A673 (cell line): ENCODE data around the gene OGA. TPM values are rescaled to one million over a fixed set of nuclear protein-coding genes. Genes with fewer than 3 reads are reported as not detected.
A peak's percentile ranks its signal among the peaks of the same experiment; 100 is the strongest.

Source experiments
- BruUV-seq: library from RNA; stranded (reverse); fragments of 400-500 nt; replicated peaks from 2 replicates; lab custom pipeline; 2021; lab: Mats Ljungman, UMichigan
- CTCF ChIA-PET: fragments of 300-600 bp; sonication (Branson Sonifier 250); formaldehyde crosslinking; loops from one replicate; lab custom pipeline; 2022; ENCODE audit warnings: antibody characterized with exemption; lab: Charles Lee
- POLR2A ChIA-PET: fragments of 300-600 bp; sonication (Branson Sonifier 250); formaldehyde crosslinking; loops from one replicate; lab custom pipeline; 2022; ENCODE audit warnings: antibody characterized with exemption; ENCODE audit not compliant: low non-redundant PET; lab: Charles Lee
- DNase-seq: peaks from one replicate; pipeline ENCODE4 v3.0.0-alpha.2; 2015; ENCODE audit warnings: low spot score
- H3K27ac ChIP-seq: fragments of 200-600 bp; sonication (generic); 2 replicates; pipeline ENCODE4 v1.5.1; 2016; ENCODE audit warnings: mixed run types, low read depth, mild to moderate bottlenecking, mixed read lengths, antibody characterized with exemption, low read length; ENCODE audit not compliant: poor library complexity, severe bottlenecking
- H3K27me3 ChIP-seq: fragments of 200-600 bp; sonication (generic); replicated peaks from 2 replicates; pipeline ENCODE4 v1.6.1; 2017; ENCODE audit warnings: mixed run types, low read depth, mild to moderate bottlenecking, mixed read lengths, antibody characterized with exemption, low read length; ENCODE audit not compliant: insufficient read depth, poor library complexity
- H3K36me3 ChIP-seq: fragments of 200-600 bp; sonication (generic); 2 replicates; pipeline ENCODE4 v1.6.1; 2016; ENCODE audit warnings: mixed run types, mild to moderate bottlenecking, mixed read lengths, antibody characterized with exemption, low read length; ENCODE audit not compliant: insufficient read depth, poor library complexity, severe bottlenecking
- H3K4me1 ChIP-seq: fragments of 200-600 bp; sonication (generic); 2 replicates; pipeline ENCODE4 v1.6.1; 2017; ENCODE audit warnings: mixed run types, mild to moderate bottlenecking, mixed read lengths, antibody characterized with exemption, low read length; ENCODE audit not compliant: insufficient read depth, poor library complexity, severe bottlenecking
- H3K4me3 ChIP-seq: fragments of 200-600 bp; sonication (generic); 2 replicates; pipeline ENCODE4 v1.5.1; 2016; ENCODE audit warnings: low read depth, mixed run types, mild to moderate bottlenecking, mixed read lengths, low read length; ENCODE audit not compliant: poor library complexity, severe bottlenecking
- H3K9me3 ChIP-seq: fragments of 200-600 bp; sonication (generic); 2 replicates; pipeline ENCODE4 v1.6.1; 2016; ENCODE audit warnings: mixed run types, low read depth, mild to moderate bottlenecking, mixed read lengths, antibody characterized with exemption, low read length; ENCODE audit not compliant: poor library complexity, severe bottlenecking
- CTCF ChIP-seq: fragments of 300-800, 200-600 bp; sonication (generic); conservative IDR thresholded peaks from 2 replicates; pipeline ENCODE4 v1.5.1; 2017; ENCODE audit warnings: low read depth, mild to moderate bottlenecking, antibody characterized with exemption, low read length, moderate library complexity, mixed read lengths
- EZH2 ChIP-seq: fragments of 200-600 bp; sonication (generic); IDR thresholded peaks from 2 replicates; pipeline ENCODE4 v1.6.1; 2017; ENCODE audit warnings: borderline replicate concordance, low read depth, mild to moderate bottlenecking, mixed read lengths, antibody characterized with exemption, low read length; ENCODE audit not compliant: poor library complexity, severe bottlenecking
- intact Hi-C: fragments of 100-400 bp; cut with micrococcal nuclease; formaldehyde crosslinking; loops from one replicate; pipeline ENCODE4 v1.10.0; 2022; ENCODE audit not compliant: unreplicated experiment
- total RNA-seq: library from RNA; stranded (reverse); gene quantifications from 2 replicates; pipeline ENCODE4 v1.2.3, GENCODE V29; 2021

The OGA gene
- total RNA-seq, 1 experiment from 2014 or later: 109 TPM

DNA sequence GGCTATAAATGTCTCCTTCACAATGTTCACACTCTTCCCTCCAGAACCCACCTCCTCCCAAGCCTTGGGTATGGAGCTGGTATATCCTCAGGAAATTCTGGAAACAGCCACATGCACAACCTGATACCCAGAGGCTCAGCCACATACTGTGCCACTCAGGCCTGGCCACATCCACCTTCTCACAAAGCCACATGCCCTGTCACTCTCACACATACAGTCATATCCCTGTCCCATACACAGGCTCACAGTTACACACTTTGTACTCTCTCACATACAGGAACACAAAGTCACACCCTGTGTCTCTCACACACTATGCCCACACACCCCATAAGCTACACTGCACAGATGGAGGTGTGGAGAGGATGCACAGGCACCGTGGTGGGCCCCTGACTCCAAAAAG is 15.2 kb upstream of the OGA start:
- no peaks in the 10 kb centered on the region for H3K9me3 ChIP-seq
- TF ChIP-seq EZH2: no peak
- no peak for TF ChIP-seq CTCF
- ChIA-PET POLR2A (no interaction called here), CTCF (no interaction called here)
- peaks cover 10% of the 10 kb centered on the region for H3K4me1 ChIP-seq
- intact Hi-C loops: no loop called here
- no peak overlapping the region for H3K27ac ChIP-seq
- H3K4me3 ChIP-seq: no peak overlapping the region
- no peaks in the 10 kb centered on the region for H3K27me3 ChIP-seq
- BruUV-seq: no TSS peak
- DNase-seq: no peak
- no peaks in the 10 kb centered on the region for H3K36me3 ChIP-seq

DNA sequence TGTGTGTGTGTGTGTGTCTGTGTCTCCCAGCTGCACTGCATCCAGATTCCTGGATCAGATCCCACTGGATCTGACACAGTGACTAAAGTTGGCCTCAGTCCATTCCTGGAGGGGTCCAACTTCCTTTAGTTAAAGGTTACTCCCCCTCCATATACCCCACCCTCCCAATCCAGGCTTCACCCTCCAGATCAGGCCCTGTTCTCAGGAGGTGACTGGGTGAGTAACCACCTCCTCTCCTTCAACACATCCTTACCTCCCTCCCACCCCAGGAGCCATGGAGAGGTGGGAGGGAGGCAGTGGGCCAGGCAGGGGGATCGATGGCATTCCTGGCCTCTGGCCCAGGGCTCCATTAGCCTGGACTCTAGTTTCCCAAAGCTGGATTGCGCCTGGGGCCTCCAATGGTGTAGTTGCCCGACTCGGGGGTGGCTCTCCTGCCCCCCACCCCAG is 14.1 kb upstream of the OGA start:
- no peaks in the 10 kb centered on the region for H3K27me3 ChIP-seq
- ChIA-PET CTCF (interaction anchor here (0.9 kb wide), 1 partner anchor 9 kb away, joined by 3 read pairs; no protein-coding TSS in a partner anchor), POLR2A (no interaction called here)
- intact Hi-C loops: no loop called here
- H3K4me3 ChIP-seq: no peak overlapping the region
- H3K9me3 ChIP-seq: no peaks in the 10 kb centered on the region
- H3K4me1 ChIP-seq: peaks cover 10% of the 10 kb centered on the region
- BruUV-seq: no TSS peak
- no peak overlapping the region for H3K27ac ChIP-seq
- no peaks in the 10 kb centered on the region for H3K36me3 ChIP-seq
- TF ChIP-seq CTCF (no peak), EZH2 (no peak)
- no peak for DNase-seq

GRCh38 chr10:101831169-101831811 is 13.0 kb upstream of the OGA start:
- H3K36me3 ChIP-seq: no peaks in the 10 kb centered on the region
- H3K4me1 ChIP-seq: peaks cover 10% of the 10 kb centered on the region
- peak overlapping the region; percentile 69 for H3K27ac ChIP-seq
- ChIA-PET POLR2A (no interaction called here), CTCF (interaction anchor here (1.6 kb wide), 1 partner anchor 10 kb away, joined by 7 read pairs; no protein-coding TSS in a partner anchor)
- intact Hi-C loops: no loop called here
- no peaks in the 10 kb centered on the region for H3K9me3 ChIP-seq
- TF ChIP-seq EZH2 (no peak), CTCF (no peak)
- no peak for DNase-seq
- BruUV-seq: no TSS peak
- H3K4me3 ChIP-seq: peak overlapping the region; percentile 46
- no peaks in the 10 kb centered on the region for H3K27me3 ChIP-seq
